Inflammatory macrophage (primary cell): ENCODE measurements around the gene IQGAP2.

Experiments
- DNase-seq, 2 donors: peaks; one replicate each; pipeline ENCODE4 v3.0.0-alpha.2; 2020 to 2022

The IQGAP2 gene

DNA sequence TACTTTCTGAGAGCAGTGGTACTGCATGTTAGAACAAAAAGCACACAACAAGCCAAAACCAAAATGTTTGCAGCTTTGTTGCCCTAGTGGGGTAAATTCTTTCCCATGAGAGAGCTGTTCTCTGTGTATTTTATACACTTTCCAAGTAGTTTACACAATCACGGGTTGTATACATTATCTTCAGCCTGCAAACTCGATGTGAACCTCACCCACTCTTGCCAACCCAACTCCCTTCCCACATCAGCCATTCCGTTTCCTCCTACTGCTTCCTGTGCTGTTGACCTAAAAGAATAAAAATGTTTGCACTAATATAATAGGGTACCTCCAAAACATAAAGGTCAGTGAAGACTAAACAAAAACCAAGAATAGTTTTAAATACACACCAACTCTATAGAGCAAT is 47.0 kb downstream of the IQGAP2 start:
- DNase-seq = peak; percentile 58 to 71

DNA sequence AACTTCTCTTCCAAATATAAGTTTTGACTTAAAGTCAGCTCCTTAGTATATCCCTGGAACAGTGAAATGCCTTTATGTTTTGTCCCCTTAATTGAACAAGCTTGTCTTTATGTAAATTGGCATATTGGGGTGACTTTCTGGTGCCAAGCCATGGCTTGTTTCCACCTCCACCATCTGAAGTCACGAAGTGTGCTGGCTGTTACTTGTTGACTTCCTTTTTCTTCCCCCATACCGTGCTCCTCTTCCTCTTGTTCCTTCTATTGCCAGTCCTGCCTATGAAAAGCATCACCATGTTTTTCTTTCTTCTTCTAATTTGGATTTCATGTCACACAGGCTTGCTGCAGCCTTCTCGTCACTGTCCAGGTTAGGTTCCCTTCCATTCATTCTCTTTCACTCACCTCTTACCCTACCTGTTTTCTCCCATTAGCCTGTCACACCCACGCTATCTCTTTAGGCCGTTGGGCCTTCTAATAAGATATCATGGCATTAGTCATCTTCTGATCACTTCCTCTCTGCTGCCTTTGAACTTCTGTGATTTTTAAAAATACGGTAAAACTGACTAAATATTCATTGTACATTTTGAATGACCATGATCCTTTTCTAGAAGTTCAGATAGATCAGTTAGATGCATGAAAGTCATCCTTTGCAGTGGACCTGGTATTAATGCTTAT is 48.1 kb downstream of the IQGAP2 start:
- peak; percentile 29 to 37 for DNase-seq

- DNase-seq = no peak
Observed at GRCh38 chr5:76455531-76456133, 52.5 kb downstream of the IQGAP2 start.

GRCh38 chr5:76456258-76456657 is 53.2 kb downstream of the IQGAP2 start:
- DNase-seq = peak in 1 of 2 donors; percentile 10

- peak; percentile 58 to 68 for DNase-seq
Observed at GRCh38 chr5:76457674-76458485, 54.8 kb downstream of the IQGAP2 start.

GRCh38 chr5:76458486-76458830 is 55.4 kb downstream of the IQGAP2 start:
- DNase-seq = no peak

DNA sequence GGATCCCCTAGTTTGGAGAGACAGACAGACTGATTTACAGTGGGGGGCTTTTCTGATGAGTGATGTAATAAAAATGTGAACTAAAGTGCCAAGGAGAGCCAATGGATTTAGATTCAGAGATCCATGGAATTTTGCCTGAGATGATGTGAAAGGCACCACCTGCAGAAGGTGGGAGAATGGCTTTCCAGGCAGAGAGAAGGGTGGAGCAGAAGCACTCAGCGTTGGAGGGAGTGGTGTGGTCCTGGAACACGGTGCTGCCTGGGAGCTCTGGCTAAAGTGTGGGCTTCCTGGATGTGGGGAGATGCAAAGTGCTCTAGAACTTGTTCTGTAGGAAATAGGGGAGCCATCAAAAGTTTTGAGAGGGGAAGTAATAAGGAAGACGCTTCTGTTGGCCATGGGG is 57.0 kb downstream of the IQGAP2 start:
- DNase-seq = no peak

DNA sequence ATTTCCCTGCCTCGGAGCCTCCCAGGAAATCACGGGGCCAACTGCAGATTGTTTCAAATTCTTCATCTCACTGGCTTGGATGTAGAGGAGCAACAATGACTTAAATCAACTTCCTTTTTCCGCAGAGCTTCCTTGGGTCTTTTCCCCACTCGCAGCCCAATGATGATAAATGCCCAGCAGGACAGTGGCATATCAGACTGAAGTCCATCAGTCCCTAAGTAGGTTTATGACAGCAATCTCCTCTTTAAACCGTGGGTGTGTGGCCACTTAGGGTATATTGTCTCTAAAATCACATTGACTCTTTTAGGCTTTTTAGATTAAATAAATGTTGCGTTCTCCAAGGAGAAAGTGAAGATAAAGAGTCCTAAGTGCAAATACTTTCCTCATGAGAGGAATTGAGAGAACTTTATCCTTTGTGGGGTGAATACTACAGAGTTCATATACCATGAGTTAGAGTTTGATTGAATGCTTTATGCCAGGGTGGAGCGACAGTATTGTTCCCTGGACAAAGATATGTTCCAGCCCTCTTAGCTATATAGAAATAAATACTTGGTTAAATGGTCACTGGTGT is 59.1 kb downstream of the IQGAP2 start:
- no peak for DNase-seq

DNA sequence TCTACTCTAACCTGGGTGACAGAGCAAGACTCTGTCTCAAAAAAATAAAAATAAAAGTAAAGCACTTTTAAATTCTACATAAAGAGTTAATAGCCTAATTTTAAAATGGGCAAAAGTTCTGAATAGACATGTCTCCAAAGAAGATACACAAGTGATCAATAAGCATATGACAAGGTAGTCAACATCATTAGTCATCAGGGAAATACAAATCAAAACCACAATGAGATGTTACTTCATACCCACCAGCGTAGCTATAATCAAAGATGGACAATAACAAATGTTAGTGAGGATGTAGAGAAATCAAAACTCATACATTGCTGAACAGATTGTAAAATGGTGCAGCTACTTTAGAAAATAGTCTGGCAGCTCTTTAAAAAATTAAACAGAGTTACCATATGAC is 64.1 kb downstream of the IQGAP2 start:
- DNase-seq = no peak

DNA sequence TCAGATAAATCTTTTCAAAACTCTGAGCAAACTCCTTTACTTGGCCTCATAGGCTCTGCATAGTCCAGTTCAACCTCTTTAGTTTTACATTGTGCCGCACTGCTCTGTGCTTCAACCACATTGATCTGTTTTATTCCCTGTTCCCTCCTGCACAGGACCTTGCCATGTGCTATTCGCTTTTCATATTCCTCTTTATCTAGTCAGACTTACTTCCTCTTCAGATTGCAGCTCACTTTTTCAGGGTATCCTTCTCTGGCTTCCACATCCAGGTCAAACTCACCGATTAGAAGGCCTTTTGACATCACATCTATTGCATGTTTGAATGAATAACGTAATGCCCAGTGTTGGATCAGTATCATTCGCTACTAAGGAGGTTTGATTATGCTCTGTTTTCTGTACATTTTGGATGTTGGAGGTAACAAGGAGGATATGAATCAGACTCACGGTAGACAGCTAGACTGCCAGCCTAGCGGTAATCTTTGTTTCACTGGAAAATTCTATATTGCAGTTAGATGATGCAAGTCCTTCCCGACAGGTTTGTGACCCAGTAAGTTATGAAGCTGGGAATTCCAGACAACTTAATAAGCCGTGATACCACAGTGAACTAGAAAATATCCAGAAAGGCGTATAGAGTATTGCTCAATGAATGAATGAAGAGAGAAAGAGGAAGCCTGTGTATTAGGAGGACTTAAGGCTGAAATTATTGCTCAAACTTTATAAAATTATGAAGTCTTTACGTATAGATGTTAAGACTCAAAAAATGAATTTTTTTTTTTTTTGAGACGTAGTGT is 65.7 kb downstream of the IQGAP2 start:
- peak in 1 of 2 donors; percentile 72 for DNase-seq

DNA sequence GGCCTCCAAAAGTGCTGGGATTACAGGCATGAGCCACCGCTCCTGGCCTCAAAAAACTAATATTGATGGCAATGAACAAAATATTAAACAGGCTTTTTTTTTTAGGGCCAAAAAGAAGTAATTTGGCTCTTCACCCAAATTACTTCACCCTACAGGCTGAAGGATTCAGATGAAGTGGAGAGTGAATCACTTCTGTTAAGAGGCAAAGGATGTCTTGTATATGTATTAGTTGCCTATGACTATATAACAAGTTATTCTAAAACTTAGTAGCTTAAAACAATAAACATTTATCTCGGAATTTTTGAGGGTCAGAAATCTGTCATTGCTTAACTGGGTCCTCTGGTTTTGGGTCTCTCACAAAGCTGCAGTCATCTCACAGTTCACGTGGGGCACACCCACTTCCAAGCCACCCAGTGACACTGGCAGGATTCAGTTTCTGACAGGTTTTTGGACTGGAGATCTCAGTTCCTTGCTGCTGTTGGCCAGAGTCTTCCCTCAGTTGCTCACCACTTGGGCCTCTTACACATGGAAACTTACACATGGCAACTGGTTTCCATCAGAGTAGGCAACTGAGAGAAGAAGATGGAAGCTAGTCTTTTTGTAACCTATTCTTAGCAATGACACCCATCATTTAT is 66.7 kb downstream of the IQGAP2 start:
- DNase-seq = no peak

DNA sequence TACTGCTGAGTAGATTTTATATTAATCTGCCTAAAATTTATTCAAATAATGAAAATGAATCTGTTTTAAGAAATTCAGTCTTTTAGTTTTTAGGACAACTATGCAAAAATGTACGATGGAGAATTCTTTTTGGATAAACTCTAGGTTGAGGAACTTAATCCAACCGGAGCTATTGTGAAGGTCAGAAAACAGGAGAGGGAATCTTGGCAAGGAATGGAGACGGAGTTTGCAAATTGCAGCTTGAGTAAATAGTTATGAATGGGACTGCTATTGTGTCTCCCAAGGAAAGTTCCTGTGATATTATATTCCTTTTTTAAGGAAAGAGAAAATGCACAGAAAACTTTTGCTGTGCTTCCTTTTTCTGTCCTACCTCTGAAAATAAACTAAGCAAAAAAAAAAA is 67.9 kb downstream of the IQGAP2 start:
- DNase-seq = no peak

- peak in 1 of 2 donors; percentile 5 for DNase-seq
Observed at GRCh38 chr5:76471406-76471805, 68.3 kb downstream of the IQGAP2 start.

- DNase-seq = no peak
Observed at GRCh38 chr5:76471987-76472334, 68.9 kb downstream of the IQGAP2 start.

DNA sequence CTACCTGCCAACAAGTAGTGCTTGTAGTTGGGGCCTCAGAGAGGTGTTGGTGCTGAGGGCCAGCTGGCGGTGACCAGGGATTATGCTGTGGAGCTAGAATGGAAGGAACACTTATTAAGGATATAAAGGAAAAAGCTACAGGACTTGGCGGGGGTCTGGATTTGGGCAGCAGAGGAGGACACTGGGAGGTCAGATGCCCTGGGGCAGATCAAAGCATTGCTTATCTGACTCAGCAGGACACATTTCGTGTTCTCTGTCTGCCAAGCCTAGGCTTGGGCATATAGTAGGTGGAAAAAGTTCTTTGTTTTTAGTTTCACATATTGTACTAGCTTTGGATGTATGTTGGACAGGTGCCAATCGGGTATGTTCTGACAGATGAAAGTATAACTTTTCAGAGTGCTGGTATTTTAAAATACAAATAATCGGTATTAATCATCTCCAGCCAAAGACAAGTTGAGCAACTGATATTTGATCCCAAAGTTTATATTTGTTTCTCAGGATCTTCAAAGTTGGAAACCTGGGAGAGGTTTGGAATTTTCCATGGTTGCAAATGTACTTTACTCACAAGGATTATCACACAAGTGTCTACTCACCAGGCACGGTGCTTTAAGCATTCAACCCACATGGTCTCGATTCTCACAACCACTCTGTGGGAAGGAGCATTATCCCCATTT is 69.4 kb downstream of the IQGAP2 start:
- no peak for DNase-seq

DNA sequence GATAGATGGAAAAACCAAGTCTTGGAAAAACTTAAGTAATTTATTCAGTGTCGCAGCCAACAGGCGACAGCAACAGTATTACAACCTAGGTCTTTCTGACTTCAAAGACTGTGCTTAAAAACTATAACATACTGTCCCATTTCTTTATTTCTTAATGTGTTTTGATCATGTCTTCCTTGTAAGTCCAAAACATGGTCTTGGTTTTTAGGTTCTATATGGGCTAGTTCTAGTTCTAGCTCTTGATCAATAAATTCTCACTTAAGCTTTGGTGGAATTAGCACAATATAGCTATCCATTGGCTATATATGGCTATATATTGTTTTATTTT is 69.9 kb downstream of the IQGAP2 start:
- no peak for DNase-seq

GRCh38 chr5:76473661-76474060 is 70.6 kb downstream of the IQGAP2 start:
- DNase-seq = peak; percentile 11 to 20

- no peak for DNase-seq
Observed at GRCh38 chr5:76474377-76474776, 71.3 kb downstream of the IQGAP2 start.

DNA sequence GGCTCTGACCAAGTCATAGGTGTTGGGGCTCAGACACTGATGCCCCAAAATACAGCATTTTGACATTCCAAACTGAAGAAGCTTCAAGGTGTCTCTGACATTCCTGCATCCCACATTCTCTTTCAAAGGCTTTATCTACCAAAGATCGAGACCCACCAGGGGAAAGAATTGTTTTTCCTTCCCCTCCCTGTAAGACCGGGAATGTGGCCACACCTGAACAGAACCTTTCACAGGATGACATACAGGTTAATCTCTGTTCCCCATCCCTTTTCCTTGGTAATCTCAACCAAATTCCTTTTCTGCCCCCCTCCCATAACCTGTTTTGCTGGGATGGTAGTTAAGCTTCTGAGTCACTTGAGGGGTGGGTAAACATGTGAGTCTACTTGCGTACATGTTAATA is 72.3 kb downstream of the IQGAP2 start:
- DNase-seq = no peak

DNA sequence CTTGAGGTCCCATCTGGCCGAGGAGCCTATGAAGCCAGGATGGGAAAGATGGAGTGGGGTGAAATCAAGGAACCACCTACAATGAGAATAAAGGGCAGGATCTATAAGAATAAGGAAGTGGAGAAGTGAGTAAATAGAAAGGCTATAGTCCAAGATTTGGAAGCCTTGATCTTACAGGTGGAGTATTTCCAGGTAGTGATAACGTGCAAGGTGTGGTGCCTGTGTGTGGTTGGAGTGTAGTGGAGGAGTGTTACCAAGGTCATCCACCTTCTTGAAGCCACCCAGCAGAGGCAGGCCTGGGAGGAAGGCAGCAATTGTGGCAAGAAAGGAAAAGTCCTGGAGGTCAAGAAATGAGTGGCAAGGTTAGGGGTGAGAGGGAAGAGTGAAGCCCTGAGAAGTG is 72.9 kb downstream of the IQGAP2 start:
- DNase-seq = no peak

- DNase-seq = no peak
Observed at GRCh38 chr5:76476474-76477038, 73.5 kb downstream of the IQGAP2 start.

DNA sequence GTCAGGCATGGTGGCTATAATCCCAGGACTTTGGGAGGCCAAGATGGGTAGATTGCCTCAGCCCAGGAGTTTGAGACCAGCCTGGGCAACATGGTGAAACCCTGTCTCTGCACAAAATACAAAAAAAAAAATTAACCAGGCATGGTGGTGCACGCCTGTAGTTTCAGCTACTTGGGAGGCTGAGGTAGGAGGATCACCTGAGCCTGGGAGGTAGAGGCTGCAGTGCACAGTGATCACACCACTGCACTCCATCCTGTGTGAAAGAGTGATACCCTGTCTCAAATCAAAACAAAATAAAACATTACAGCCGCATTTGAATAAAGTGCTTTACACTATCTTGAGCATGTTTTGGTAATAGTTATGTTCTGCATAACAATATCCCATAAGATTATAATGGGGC is 74.0 kb downstream of the IQGAP2 start:
- no peak for DNase-seq
